Stimulated activated CD8-positive, alpha-beta memory T cell treated with anti-CD3 and anti-CD28 coated beads, Interleukin-12 subunit alpha, Interleukin-12 subunit beta, amount 100 ng/mL, for 1 hour (primary cell): ENCODE measurements around the gene CHRNA4.
"Not testable (repeated sequence)": the region's sequence is repeated elsewhere in the genome, so short reads cannot be mapped to it uniquely, and the experiment has no call there.

Source experiments
- DNase-seq: peaks from one replicate; pipeline ENCODE4 v3.0.0-alpha.2; 2020; ENCODE audit warnings: low read depth

CHRNA4 gene

DNA sequence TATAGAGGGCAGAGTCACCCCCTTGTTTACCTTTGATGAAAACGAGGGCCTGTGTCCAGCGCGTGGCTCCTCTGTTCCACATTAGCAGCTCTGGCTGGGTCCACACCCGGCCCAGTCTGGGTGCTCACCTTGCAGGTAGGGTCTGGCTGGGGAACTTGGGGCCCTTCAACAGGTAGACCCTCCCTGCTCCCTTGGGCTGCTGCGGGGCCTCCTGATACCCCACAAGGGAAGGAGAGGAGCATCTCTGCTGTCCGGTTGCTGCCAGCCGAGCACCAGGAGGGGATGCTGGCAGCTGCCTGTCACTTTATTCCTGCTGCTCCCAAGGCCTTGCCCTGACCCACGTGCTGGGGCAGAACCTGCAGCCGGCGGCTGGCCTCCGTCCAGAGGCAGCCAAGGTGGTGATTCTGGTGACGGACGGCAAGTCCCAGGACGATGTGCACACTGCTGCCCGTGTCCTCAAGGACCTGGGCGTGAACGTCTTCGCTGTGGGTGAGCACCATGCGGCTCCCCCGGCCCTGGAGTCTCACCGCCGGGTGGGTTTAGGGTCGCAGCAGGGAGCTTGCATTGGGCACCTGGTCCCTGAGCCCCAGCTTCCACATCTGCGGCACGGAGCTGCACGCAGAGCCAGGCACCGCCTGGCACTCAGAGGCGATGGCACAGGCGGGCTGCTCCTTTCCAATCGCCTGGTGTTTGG, 52.8 kb downstream of the CHRNA4 start:
- DNase-seq, result no peak

DNA sequence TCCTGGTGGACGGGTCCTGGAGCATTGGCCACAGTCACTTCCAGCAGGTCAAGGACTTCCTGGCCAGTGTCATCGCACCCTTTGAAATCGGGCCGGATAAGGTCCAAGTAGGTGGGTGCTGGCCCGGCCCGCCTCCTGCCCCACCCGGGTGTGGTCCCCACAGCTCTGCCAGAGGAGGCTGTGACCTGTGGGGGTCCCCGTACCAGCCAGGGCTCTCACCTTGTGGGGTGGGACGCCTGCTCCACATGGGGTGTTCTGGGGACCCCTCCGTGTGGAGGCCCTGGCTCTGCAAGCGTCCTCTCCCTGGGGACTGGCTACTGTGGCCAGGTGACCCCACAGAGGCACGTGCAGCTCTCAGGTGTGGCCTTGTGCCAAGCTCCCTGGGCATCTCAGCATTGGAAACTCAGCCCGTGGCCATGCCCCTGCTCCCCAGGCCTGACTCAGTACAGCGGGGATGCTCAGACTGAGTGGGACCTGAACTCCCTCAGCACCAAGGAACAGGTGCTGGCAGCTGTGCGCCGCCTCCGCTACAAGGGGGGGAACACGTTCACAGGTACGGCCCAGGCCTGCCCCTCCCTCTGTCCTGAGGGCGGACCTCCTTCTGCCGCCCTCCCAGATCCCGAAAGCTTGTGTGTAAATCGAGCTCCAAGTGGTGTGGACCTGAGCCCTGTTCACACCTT, 53.5 kb downstream of the CHRNA4 start:
- no peak for DNase-seq

DNA sequence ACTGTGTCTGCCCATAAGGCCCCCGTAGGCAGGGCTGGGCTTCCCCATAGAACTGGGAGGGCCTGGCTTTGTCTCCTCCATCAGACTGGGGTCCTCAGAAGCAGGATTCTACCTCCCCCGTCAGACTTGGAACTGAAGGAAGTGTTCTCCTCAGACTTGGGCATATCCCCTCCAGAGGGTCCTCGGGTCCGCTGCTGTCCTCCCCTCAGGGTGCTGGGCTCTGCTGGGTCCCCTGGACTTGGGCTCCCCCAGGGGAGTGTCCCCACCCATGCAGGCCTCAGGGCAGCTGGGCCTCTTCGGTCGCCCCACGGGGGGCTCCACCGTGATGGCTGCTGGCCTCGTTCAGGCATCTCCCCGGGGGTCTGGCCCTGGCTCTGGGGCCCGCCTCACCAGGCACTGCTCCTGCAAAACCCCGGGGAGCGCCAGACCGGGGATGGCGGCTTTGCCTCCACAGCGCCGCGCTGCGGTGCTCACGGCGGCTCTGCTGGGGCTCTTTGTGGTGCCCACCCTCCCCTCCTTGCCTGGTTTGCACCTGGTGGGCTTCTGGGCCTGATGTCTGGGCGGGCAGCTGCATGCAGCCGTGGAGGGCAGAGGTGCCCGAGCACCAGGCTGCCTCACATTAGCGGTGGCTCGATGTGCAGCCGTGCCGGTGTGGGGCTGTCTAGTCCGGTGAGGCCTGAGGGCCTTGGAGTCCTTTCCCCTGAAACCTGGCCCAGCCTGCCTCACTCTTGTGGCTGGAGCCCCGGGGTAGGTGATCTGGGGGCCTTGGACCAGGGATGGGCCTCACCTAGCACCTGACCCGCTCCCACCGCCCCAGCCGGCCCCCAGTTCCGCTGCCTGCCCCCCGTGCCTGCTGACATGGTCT, 54.2 kb downstream of the CHRNA4 start:
- no peak for DNase-seq

DNA sequence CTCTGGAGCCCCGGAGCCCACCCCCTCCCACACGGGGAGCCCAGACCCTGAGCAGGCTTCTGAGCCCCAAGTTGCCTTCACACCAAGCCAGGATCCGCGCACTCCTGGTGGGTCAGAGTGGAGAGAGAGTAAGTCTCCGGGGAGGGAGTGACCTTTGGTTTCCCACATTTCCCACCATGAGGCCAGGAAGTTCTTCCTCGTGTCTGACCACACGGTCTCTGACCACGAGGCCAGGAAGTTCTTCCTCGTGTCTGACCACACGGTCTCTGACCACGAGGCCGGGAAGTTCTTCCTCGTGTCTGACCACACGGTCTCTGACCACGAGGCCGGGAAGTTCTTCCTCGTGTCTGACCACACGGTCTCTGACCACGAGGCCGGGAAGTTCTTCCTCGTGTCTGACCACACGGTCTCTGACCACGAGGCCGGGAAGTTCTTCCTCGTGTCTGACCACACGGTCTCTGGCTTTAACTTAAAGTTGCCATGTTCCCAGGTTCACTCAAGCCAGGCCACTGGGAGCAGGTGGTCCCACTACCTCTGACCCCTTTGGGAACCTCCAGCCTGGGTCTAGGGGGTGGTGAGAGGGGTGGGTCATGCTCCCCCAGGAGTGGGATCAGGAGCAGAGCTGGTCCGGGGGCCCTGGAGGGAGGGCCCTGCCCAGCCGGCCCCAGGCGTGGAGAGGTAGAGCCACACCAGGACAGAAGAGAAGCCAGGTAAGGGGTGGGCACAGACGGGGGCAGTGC, 55.0 kb downstream of the CHRNA4 start:
- DNase-seq, result not testable (repeated sequence)

DNA sequence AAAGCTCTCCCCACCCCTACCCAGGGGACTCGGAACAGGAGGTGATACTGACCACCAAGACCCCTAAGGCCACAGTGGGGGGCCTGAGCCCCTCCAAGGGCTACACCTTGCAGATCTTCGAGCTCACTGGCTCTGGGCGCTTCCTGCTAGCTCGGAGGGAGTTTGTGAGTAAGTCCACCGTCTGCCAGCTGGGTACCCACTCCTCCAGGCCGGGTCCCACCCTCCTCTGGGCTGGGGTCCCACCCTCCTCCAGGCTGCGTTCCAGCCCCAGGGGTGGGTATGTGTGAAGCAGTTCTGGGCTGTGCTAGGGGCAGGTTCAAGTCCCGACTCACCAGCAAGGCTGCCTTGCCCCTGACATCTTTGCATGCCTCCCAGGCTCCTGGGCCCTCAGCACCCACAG, 55.8 kb downstream of the CHRNA4 start:
- no peak for DNase-seq

DNA sequence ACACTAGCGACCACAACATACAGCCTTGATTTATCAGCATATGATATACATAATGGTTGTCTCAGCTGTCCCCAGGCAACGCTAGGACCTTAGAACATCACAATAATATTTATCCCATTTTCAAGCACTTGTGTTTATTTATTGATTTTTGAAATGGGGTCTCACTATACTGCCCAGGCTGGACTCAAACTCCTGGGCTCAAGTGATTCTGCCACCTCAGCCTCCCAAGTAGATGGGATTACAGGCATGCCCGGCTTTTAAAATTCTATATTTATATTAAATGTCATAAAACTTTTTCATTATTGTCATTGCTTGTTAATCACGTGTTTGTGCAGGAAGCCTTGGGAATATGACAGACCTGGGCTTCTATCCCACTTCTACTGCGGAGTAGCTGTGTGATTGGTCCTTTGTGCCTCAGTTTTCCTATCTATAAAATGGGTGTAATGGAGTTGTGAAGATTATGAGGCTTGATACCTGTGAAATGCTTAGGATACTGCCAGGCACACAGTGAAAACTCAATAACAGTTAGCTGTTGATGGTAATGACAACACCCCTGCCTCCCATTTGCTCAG, 58.0 kb downstream of the CHRNA4 start:
- no peak for DNase-seq

DNA sequence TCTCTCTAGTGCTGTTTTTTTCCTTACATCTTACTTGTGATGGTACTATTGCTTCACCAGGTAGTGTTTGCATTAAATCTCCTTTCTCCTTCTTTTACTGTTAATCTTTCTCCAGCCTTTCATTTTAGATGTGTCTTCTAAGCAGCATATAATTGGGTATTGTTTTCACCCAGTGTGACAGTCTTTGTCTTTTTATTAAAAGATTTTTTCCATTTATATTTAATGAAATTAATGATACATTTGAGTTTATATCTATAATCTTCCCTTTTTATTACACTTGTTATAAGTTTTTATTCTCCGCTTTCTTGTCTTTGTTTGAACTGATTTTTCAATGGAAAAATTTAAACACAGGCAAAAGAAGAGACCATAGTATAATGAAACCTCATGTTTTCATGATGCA, 59.5 kb downstream of the CHRNA4 start:
- no peak for DNase-seq

DNA sequence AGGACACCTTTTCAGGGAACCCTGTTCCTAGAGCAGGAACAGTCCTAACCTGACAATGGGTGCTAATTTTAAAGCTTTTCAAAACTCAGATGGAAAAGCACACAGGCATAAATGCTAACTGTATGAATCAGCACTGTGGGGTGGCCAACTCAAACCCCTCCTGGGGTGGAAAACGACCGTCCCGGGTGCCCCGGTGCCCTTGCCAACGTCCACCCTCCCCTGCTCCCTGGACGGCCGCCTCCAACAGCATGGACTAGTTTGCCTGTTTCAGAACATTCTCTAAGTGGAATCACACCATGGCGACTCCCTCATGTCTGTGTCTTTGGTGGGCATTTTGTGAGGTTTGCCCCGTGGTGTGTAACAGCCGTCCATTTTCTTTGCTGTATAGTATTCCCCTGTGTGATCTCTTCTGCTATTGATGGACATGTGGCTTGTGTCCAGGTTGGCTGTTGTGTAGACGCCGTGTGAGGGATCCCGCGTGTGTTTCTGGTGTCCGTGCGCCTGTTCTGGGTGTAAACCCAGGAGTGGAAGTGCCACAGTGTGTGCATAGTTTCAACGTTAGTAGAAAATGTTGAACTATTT, 62.3 kb downstream of the CHRNA4 start:
- no peak for DNase-seq

DNA sequence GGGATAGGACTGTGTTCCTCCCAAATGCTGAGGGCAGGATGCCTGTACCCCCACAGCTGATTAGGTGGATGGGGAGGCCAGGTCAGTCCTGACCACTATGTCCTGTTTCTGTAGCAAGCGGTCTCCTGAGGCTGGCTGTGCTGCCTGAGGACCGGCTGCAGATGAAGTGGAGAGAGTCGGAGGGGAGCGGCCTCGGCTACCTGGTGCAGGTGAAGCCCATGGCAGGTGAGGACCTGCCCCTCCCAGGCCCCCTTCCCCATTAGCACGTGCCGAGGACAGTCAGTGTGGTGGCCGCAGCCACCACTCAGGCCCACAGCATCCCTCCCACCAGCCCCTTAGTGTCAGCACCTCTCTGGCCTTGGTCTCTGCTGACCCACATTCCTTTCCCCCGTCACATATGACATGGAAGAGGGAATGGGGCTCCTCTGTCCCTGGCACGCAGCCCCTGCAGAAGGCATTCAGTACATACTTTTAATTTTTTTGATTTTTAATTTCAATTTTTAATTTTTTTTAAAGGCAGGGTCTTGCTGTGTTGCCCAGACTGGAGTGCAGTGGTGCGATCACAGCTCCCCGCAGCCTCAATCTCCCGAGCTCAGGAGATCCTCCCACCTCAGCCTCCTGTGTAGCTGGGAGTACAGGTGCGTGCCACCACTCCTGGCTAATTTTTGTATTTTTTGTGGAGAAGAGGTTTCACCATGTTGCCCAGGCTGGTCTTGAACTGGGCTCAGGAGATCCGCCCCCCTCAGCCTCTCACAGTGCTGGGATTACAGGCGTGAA, 63.2 kb downstream of the CHRNA4 start:
- DNase-seq, result no peak

DNA sequence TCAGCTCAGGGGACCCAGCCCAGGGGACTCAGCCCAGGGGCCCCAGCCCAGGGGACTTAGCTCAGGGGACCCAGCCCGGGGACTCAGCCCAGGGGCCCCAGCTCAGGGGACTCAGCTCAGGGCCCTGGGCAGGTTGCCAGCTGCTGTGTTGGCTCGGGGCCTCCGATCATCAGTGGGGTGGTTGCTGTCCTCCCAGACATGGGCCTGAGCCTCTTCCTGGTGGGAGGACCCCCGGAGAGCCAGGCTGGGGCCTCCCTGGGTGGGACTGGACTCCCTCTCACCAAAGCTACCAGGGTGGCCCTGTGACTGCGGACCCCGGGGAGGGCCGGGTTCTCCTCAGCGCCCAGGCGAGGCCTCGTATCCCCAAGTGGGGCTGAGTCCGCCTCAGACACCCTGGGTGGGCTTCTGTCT, 63.8 kb downstream of the CHRNA4 start:
- no peak for DNase-seq

DNA sequence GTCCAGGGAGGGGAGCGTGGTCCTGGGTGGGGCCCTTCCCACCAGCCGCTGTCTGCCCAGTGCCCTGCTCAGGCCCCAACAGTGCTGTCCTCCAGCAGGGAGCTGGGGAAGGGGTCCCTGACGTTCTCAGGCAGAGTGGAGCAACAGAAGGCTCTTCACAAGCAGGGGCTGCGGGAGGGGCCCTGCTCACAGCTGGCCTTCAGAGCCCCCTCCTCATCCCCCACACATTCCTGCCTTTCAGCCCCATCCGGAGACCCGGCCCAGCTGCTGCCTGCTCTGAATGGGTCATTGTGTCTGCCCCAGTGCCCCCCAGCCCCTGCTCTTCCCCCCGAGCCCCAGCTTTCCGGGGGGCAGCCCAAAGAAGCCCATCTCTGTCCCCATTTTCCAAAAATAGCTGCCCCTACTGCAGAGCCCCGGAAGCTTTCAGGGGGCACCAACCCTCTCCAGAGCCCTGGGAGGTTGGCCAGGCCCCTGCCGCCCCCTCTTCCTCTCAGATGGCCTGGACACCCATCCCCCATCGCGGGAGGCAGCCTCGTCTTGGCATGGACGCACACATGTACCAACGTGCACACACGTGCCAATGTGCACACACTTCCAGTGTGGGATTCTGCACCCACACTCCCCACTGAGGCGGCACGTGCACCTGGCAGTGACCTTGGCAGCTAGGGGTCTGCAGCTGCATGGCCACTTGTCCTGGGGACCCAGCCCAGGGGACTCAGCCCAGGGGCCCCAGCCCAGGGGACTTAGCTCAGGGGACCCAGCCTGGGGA, 64.4 kb downstream of the CHRNA4 start:
- DNase-seq, result no peak

DNA sequence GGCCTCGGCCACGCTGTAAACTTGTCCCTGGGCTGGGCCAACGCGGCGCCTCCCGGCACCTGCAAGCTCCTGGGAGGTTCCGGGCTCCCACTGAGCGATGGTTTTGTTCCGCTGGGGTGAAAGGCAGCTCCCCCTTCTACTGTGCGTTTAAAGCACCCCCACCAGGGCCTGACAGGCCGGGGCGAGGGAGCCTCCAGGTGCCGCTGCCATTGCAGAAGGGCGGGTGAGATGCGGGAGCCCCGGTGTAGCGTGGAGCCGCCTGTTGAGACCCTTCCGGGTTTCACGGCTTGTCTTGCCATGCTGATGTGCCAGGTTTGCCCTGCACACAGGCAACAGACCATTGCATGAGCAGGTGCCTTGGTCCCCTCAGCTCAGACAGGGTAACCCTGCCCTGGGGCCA, 65.3 kb downstream of the CHRNA4 start:
- no peak for DNase-seq

DNA sequence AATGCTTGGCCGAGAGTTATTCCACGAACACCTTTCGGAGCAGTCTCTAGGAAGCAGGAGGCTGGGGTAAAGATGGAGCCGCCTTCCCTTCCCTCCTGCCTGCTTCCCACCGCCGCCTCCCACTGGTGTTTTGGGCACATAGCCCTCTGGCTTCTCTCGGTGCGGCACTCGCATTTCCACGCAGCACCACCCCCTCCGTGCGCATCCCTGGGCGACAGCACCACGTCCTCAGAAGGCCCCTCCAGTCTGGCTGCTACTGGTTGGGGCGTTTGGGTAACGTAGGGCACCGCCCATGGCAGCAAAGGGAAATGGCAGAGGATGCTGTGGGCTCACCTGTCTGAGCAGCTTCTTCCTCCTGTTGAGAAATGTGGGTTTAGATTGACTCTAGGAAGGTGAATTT, 65.7 kb downstream of the CHRNA4 start:
- no peak for DNase-seq

DNA sequence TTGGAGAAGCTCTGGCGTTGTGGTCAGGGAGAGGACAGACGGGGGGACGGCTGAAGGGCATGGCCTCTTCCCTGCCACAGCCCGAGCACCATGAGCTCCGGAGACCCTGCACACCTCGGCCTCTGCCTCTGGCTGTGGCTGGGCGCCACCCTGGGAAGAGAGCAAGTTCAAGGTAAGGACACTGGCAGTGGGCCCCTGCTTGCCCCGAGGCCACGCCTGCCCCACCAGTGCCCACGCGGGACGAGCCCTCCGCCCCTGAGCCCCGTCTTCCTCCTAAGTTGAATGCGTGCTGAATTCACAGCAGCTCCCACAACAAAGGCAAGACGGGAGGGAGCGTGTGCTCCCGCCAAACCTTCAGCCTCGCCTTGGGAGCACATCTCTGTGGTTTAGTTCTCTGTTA, 66.1 kb downstream of the CHRNA4 start:
- DNase-seq, result no peak

DNA sequence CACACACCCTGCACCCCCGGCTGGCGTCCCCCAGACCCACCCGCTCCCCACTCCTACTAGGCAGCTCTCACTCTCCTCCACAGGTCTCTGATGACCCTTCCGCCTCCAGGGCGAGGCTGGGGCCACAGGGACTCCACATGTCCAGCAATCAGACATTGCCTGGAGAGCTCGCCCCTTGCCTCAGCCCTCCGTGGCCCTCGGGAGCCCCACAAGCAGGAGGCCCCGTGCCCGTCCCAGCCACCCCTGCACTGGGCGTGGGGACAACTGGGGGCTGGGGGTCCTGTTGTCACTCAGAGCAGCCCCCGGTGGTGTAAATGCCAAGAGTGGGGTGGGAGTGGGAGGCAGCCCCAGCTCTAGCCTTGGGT, 66.6 kb downstream of the CHRNA4 start:
- no peak for DNase-seq

DNA sequence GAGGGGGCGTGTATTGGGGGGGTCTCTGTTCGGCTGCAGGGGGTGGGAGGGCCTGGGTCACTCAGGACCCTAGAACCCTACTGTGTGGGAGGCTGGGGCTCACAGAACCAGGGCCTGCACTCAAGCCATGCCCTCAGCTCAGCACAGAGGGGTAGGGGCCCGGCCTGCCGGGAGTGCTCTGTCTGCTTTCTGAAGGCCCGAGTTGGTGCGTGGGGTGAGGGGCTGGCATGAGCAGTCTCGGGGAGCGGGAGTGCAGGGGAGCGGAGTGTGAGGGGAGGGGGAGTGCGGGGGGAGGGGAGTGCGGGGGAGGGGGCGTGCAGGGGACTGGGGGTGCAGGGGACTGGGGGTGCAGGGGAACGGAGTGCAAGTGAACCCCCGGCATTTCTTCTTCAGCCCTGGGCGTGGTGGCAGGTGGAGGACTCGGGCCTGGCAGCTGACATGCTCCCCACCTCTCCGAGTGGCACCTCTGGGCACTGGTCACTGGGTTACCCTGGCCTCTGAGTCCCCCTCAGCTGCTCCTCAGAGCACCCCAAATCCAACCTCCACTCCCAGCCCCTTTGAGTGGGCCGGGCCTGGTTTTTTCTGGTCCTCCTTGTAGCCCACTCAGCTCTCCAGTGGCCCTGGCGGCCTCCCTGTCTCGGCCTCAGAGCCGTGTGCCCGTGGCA, 67.1 kb downstream of the CHRNA4 start:
- DNase-seq, result no peak

DNA sequence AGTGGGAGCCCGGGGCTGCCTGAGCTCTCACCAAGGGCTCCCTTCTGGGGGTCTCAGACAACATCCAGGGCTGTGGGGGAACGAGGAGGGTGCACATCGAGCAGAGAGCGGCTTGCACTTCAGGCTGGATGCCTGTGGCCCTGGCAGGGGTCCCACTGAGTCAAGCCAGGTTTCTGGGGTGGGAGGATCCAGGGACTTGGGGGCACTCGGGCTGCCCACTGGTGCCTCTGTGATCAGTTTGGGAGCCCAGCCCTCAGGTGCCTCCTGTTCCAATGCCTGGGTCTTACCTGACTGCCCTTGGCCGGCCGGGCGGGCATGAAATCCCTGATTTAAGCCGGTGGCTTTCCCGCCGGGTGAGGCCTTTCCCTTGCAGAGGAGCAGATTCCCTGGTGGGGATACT, 67.7 kb downstream of the CHRNA4 start:
- no peak for DNase-seq
